OCI-LY3 (cell line): ENCODE measurements around the gene SRP68.
"Not testable (repeated sequence)": the region's sequence is repeated elsewhere in the genome, so short reads cannot be mapped to it uniquely, and the experiment has no call there.

Experiments
- H2AFZ ChIP-seq: fragments of 200-600, 300-600 bp; shearing (Covaris generic); 2 replicates; pipeline ENCODE4 v1.6.0; 2014; ENCODE audit warnings: antibody characterized with exemption, low read depth, low read length
- H3K27ac ChIP-seq: fragments of 200-600, 300-600 bp; sonication (generic); 2 replicates; pipeline ENCODE4 v1.5.1; 2014; ENCODE audit warnings: mild to moderate bottlenecking, low read length, moderate library complexity, mixed read lengths
- H3K27me3 ChIP-seq: fragments of 200-600, 300-600 bp; sonication (generic); 2 replicates; pipeline ENCODE4 v1.6.1; 2014; ENCODE audit warnings: low read depth, low read length, mixed read lengths
- H3K36me3 ChIP-seq: fragments of 200-600, 300-600 bp; sonication (generic); replicated peaks from 2 replicates; pipeline ENCODE3; 2014; ENCODE audit warnings: low read depth, low read length, mixed read lengths
- H3K4me1 ChIP-seq: fragments of 300-600, 200-600 bp; sonication (generic); 2 replicates; pipeline ENCODE4 v1.6.1; 2014; ENCODE audit warnings: low read length, mixed read lengths
- H3K4me2 ChIP-seq: fragments of 200-600, 300-600 bp; sonication (generic); 2 replicates; pipeline ENCODE4 v1.6.1; 2014; ENCODE audit warnings: low read length, mixed read lengths
- H3K4me3 ChIP-seq: fragments of 300-600, 200-600 bp; sonication (generic); 2 replicates; pipeline ENCODE4 v1.5.1; 2014; ENCODE audit warnings: antibody characterized with exemption, mild to moderate bottlenecking, low read length, moderate library complexity
- H3K79me2 ChIP-seq: fragments of 300-600, 200-600 bp; shearing (Covaris generic); 2 replicates; pipeline ENCODE4 v1.6.1; 2014; ENCODE audit warnings: mild to moderate bottlenecking, low read length, mixed read lengths
- H3K9ac ChIP-seq: fragments of 300-600, 200-600 bp; shearing (Covaris generic); 2 replicates; pipeline ENCODE4 v1.6.0; 2014; ENCODE audit warnings: mild to moderate bottlenecking, low read length, moderate library complexity
- H3K9me3 ChIP-seq: fragments of 200-600, 300-600 bp; shearing (Covaris generic); 2 replicates; pipeline ENCODE4 v1.6.1; 2014; ENCODE audit warnings: low read length, mixed read lengths; ENCODE audit not compliant: insufficient read depth
- H4K20me1 ChIP-seq: fragments of 200-600, 300-600 bp; sonication (generic); 2 replicates; pipeline ENCODE4 v1.6.1; 2016; ENCODE audit warnings: low read length, mixed read lengths; ENCODE audit not compliant: insufficient read depth
- CTCF ChIP-seq: fragments of 200-600, 300-600 bp; sonication (generic); IDR thresholded peaks from 2 replicates; pipeline ENCODE4 v1.5.1; 2014; ENCODE audit warnings: antibody characterized with exemption, low read length, low read depth
- EZH2phosphoT487 ChIP-seq: fragments of 200-600 bp; shearing (Covaris generic); IDR thresholded peaks from 2 replicates; pipeline ENCODE4 v1.6.1; 2018; ENCODE audit warnings: antibody characterized with exemption, mixed run types, low read depth

The SRP68 gene

GRCh38 chr17:76046064-76046463 is 26.3 kb downstream of the SRP68 start:
- Histone ChIP-seq H3K79me2 (no peaks in the 10 kb centered on the region), H3K9me3 (no peaks in the 10 kb centered on the region), H3K4me2 (no peak overlapping the region), H3K9ac (no peak overlapping the region), H4K20me1 (no peaks in the 10 kb centered on the region), H3K4me3 (no peak overlapping the region), H2AFZ (no peak overlapping the region), H3K36me3 (peaks cover 52% of the 10 kb centered on the region), H3K4me1 (no peaks in the 10 kb centered on the region), H3K27me3 (no peaks in the 10 kb centered on the region), H3K27ac (no peak overlapping the region)
- TF ChIP-seq CTCF (no peak), EZH2phosphoT487 (no peak)

GRCh38 chr17:76044475-76045007 is 27.8 kb downstream of the SRP68 start:
- H3K27me3 ChIP-seq, H4K20me1 ChIP-seq, H3K79me2 ChIP-seq, H2AFZ ChIP-seq, H3K4me3 ChIP-seq, H3K4me1 ChIP-seq, H3K9me3 ChIP-seq, H3K4me2 ChIP-seq, H3K9ac ChIP-seq, H3K27ac ChIP-seq: not testable (repeated sequence)
- H3K36me3 ChIP-seq = peaks cover 49% of the 10 kb centered on the region

- H3K4me2 ChIP-seq, H3K4me3 ChIP-seq, H3K4me1 ChIP-seq, H3K27me3 ChIP-seq, H3K9me3 ChIP-seq, H3K9ac ChIP-seq, H3K79me2 ChIP-seq, H3K27ac ChIP-seq, H4K20me1 ChIP-seq, H2AFZ ChIP-seq: not testable (repeated sequence)
- peaks cover 48% of the 10 kb centered on the region for H3K36me3 ChIP-seq
Observed at GRCh38 chr17:76042868-76043267, 29.4 kb downstream of the SRP68 start.

GRCh38 chr17:76040376-76040775 is 31.9 kb downstream of the SRP68 start:
- TF ChIP-seq EZH2phosphoT487 (no peak), CTCF (no peak)
- no peak overlapping the region for H2AFZ ChIP-seq
- H3K79me2 ChIP-seq = no peaks in the 10 kb centered on the region
- H3K9me3 ChIP-seq = no peaks in the 10 kb centered on the region
- H3K27ac ChIP-seq = no peak overlapping the region
- H3K4me2 ChIP-seq = no peak overlapping the region
- no peak overlapping the region for H3K9ac ChIP-seq
- H3K4me3 ChIP-seq = no peak overlapping the region
- H4K20me1 ChIP-seq = no peaks in the 10 kb centered on the region
- H3K27me3 ChIP-seq = no peaks in the 10 kb centered on the region
- no peaks in the 10 kb centered on the region for H3K4me1 ChIP-seq
- H3K36me3 ChIP-seq = peaks cover 41% of the 10 kb centered on the region

- Histone ChIP-seq H3K4me2 (no peak overlapping the region), H2AFZ (no peak overlapping the region), H3K4me3 (no peak overlapping the region), H3K79me2 (no peaks in the 10 kb centered on the region), H4K20me1 (no peaks in the 10 kb centered on the region), H3K9ac (no peak overlapping the region), H3K9me3 (no peaks in the 10 kb centered on the region), H3K4me1 (no peaks in the 10 kb centered on the region), H3K27ac (no peak overlapping the region), H3K36me3 (peaks cover 37% of the 10 kb centered on the region), H3K27me3 (no peaks in the 10 kb centered on the region)
- no peak for TF ChIP-seq EZH2phosphoT487
- TF ChIP-seq CTCF = no peak
Observed at GRCh38 chr17:76039121-76039520, 33.2 kb downstream of the SRP68 start.
